ENCODE measurements around the gene COL4A1. TPM values are rescaled to one million over a fixed set of nuclear protein-coding genes. Genes with fewer than 3 reads are reported as not detected.
A peak's percentile ranks its signal among the peaks of the same experiment; 100 is the strongest.

Gene COL4A1
- polyA plus RNA-seq, 2 of the 4 experiments (the other 2 are of a cell fraction), result 23.8 to 71.3 TPM

DNA sequence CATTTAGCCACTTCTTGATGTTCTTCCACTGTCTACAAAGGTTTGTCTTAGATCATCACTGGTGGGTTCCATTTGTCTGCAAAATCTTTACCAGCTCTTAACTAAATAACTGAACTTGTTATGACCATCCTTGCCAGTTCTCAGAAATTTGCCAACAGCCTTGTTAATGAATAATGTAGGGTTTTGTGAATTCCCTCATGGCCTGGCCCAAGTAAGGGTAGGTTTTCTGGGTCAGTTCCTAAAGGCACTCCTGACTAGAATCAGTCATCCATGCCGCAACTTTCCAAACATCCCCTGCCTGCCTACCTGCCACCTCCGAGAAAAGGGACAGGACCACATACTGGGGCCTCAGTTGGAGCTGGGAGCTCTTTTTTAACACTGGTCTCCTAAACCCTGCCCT, 4.0 kb downstream of the COL4A1 start:
- POLR2A ChIA-PET, result no interaction called here
- no peak for ATAC-seq
- 75% methylated on average over 2 of the region's 2 CpGs for WGBS (ENCODE audit: missing lambda C conversion rate)

DNA sequence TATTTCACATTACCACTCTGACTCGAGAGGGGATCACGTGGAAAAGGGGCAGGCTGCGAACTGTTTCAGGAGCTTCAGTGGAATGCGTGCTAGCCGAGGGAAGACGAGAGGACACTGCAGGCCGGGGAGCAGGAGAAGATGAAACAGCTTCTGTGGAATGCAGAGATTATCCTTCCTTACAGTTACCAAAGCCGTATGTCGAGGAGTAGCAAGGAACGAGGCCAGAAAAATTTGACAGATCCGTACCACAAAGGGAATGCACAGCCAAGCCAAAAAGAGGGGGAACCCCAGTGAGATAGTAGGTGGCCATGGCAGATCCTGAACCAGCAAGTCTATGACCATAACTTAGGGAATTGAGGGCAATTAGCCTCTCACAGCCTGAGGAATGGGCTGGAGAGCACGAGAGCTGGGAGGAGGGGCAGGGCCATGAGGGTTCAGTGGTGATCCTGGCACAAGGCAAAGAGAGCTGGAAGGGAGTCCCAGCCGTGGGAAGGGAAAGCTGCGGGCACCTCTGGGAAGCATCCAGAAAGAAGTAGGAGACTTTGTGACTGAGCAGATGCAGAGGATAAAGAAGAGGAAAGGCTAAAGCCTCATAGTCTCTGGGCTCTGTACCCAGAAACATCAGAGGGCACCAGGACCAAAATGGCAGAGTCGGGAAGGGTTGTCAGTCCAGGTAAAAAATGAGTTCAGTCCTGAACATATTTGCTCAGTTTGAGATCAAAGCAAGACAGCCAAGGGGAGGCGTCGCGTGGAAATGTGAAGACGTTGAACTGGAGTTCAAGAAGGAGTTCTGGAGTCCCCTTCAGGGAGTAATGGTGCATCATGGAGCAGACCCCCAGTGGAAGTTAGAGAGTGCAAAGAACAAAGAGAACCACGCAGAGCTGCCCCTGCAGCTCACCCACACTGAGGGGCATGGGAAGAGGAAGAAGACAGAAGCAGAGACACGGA, 5.1 kb downstream of the COL4A1 start:
- TF ChIP-seq ATOH8 (CRISPR knock-in tag; IDR thresholded peaks at IDR 0.05; ENCODE audit: low read depth), result no peak
- TF ChIP-seq MAZ (IDR thresholded peaks at IDR 0.05; ENCODE audit: borderline replicate concordance, low read depth, low read length), result no peak
- TF ChIP-seq, protein P1, sequence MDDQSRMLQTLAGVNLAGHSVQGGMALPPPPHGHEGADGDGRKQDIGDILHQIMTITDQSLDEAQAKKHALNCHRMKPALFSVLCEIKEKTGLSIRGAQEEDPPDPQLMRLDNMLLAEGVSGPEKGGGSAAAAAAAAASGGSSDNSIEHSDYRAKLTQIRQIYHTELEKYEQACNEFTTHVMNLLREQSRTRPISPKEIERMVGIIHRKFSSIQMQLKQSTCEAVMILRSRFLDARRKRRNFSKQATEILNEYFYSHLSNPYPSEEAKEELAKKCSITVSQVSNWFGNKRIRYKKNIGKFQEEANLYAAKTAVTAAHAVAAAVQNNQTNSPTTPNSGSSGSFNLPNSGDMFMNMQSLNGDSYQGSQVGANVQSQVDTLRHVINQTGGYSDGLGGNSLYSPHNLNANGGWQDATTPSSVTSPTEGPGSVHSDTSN (IDR thresholded peaks at IDR 0.05), result no peak
- TF ChIP-seq FOXS1 (CRISPR knock-in tag; IDR thresholded peaks at IDR 0.05), result no peak
- no peak for TF ChIP-seq ZFP36 (IDR thresholded peaks at IDR 0.05; ENCODE audit: borderline replicate concordance, partially characterized antibody)
- no peak for TF ChIP-seq HOXA7 (CRISPR knock-in tag; IDR thresholded peaks at IDR 0.05)
- no peak for TF ChIP-seq TFCP2L1 (CRISPR knock-in tag; IDR thresholded peaks at IDR 0.05)
- TF ChIP-seq NR3C1 (IDR thresholded peaks at IDR 0.05), result no peak
- TF ChIP-seq SREBF2 (IDR thresholded peaks at IDR 0.05), result no peak
- no peak for TF ChIP-seq EHMT2 (IDR thresholded peaks at IDR 0.05; ENCODE audit: low read depth)
- no peak for DNase-seq (ENCODE audit: low read depth in 1 of 2, low spot score in 1 of 2)
- ChIA-PET CTCF (interaction anchor here (0.8 to 1.9 kb wide), 4 partner anchors 11 to 132 kb away, joined by 3 to 7 read pairs (median 4); no protein-coding TSS in a partner anchor), POLR2A (no interaction called here)
- Histone ChIP-seq H3K27ac (no peak overlapping the region), H3K4me2 (no peak overlapping the region), H3K4me1 (peaks cover 32% of the 10 kb centered on the region), H3K9me3 (no peaks in the 10 kb centered on the region), H3K4me3 (no peak overlapping the region)
- no peak for ATAC-seq
- no peak for FAIRE-seq
- WGBS (ENCODE audit: missing lambda C conversion rate), result 92% methylated on average over 21 of the region's 21 CpGs

More for the DNA sequence above, 4.0 kb downstream of the COL4A1 start:
- FAIRE-seq, result no peak
- Histone ChIP-seq H3K4me1 (peaks cover 32% of the 10 kb centered on the region), H3K4me3 (no peak overlapping the region), H3K9me3 (no peaks in the 10 kb centered on the region), H3K27ac (no peak overlapping the region), H3K4me2 (peak overlapping the region; percentile 78; the same call in 1 of the 3 replicates)
- CTCF ChIA-PET, result interaction anchor here (0.8 kb wide), 1 partner anchor 56 kb away, joined by 3 read pairs; no protein-coding TSS in a partner anchor
- no peak for TF ChIP-seq HOXB13 (CRISPR knock-in tag; IDR thresholded peaks at IDR 0.05; ENCODE audit: low read depth)
- TF ChIP-seq HEYL (CRISPR knock-in tag; IDR thresholded peaks at IDR 0.05), result no peak
- TF ChIP-seq, protein P2, sequence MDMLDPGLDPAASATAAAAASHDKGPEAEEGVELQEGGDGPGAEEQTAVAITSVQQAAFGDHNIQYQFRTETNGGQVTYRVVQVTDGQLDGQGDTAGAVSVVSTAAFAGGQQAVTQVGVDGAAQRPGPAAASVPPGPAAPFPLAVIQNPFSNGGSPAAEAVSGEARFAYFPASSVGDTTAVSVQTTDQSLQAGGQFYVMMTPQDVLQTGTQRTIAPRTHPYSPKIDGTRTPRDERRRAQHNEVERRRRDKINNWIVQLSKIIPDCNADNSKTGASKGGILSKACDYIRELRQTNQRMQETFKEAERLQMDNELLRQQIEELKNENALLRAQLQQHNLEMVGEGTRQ (IDR thresholded peaks at IDR 0.05), result no peak
- TF ChIP-seq RAD21 (conservative IDR thresholded peaks at IDR 0.05 in 1 of 2, IDR thresholded peaks at IDR 0.05 in 1 of 2), result no peak
- no peak for TF ChIP-seq GATA3 (IDR thresholded peaks at IDR 0.05; ENCODE audit: borderline replicate concordance)
- TF ChIP-seq MAFK (IDR thresholded peaks at IDR 0.05; ENCODE audit: partially characterized antibody), result no peak
- no peak for DNase-seq (ENCODE audit: low read depth in 1 of 2, low spot score in 1 of 2)

DNA sequence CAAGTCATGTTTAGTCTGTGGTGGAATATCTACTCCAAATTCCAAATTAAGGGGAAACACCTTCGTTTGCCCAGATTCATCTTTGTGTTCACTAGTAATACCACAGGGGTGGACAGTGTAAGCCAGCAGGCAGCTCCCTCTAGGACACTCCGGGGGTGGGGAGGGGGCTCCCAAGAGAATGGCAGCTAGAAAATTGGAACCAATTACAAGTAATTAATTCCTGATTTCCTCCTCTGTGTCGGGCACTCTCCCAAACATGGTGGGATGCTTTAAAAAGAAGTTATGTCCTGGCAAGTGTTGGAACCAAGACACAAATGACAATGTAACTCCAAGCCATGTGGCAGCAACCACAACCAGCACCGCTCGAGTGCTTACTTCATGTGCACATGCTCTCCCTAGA, 5.9 kb downstream of the COL4A1 start:
- ChIA-PET CTCF (interaction anchor here (1.1 to 1.9 kb wide), 3 partner anchors 10 to 132 kb away, joined by 3 to 7 read pairs (median 6); no protein-coding TSS in a partner anchor), POLR2A (no interaction called here)
- ATAC-seq (no peak), DNase-seq (ENCODE audit: low read depth in 1 of 2, low spot score in 1 of 2) (no peak), FAIRE-seq (no peak)
- Histone ChIP-seq H3K4me3 (no peak overlapping the region), H3K4me2 (no peak overlapping the region), H3K4me1 (peaks cover 32% of the 10 kb centered on the region), H3K9me3 (no peaks in the 10 kb centered on the region), H3K27ac (no peak overlapping the region)
- 62% methylated on average over 5 of the region's 5 CpGs for WGBS (ENCODE audit: missing lambda C conversion rate)
- no peak for TF ChIP-seq CBX8 (IDR thresholded peaks at IDR 0.05)
- no peak for TF ChIP-seq RAD21 (conservative IDR thresholded peaks at IDR 0.05 in 1 of 2, IDR thresholded peaks at IDR 0.05 in 1 of 2)
- no peak for TF ChIP-seq HOXB13 (CRISPR knock-in tag; IDR thresholded peaks at IDR 0.05; ENCODE audit: low read depth)
- TF ChIP-seq REST (IDR thresholded peaks at IDR 0.05), result no peak
- TF ChIP-seq BHLHE40 (IDR thresholded peaks at IDR 0.05; ENCODE audit: low read depth, low read length), result no peak
- no peak for TF ChIP-seq FOSL2 (IDR thresholded peaks at IDR 0.05)
- TF ChIP-seq FOSL2 (CRISPR knock-in tag; IDR thresholded peaks at IDR 0.05), result no peak
- no peak for TF ChIP-seq CHD2 (IDR thresholded peaks at IDR 0.05; ENCODE audit: low read length, partially characterized antibody)
- TF ChIP-seq HEYL (CRISPR knock-in tag; IDR thresholded peaks at IDR 0.05), result no peak
- TF ChIP-seq POLR2AphosphoS2 (conservative IDR thresholded peaks at IDR 0.05; ENCODE audit: low read length), result no peak
- no peak for TF ChIP-seq NFE2L2 (conservative IDR thresholded peaks at IDR 0.05; ENCODE audit: low read length)
- TF ChIP-seq ZC3H11A (IDR thresholded peaks at IDR 0.05), result no peak
- no peak for TF ChIP-seq SREBF2 (IDR thresholded peaks at IDR 0.05)
- TF ChIP-seq, protein P2 (IDR thresholded peaks at IDR 0.05), result no peak
- no peak for TF ChIP-seq POLR2A (IDR thresholded peaks at IDR 0.05; ENCODE audit: low read length)

Data from A549 (cell line).